Cardiac muscle cell (in vitro differentiated cells and primary cell): Measurements from ENCODE around the gene SPATA2. TPM values are rescaled to one million over a fixed set of nuclear protein-coding genes. Genes with fewer than 3 reads are reported as not detected.
A peak's percentile ranks its signal among the peaks of the same experiment; 100 is the strongest.
"Not testable (repeated sequence)": the region's sequence is repeated elsewhere in the genome, so short reads cannot be mapped to it uniquely, and the experiment has no call there.

Experiments
- DNase-seq, 2 donors: peaks; one replicate each; pipeline versions ENCODE4 v3.0.0 to v3.0.0-alpha.2; 2010 to 2017; ENCODE audit warnings: low read depth in 1 of 2, low spot score in 1 of 2
- H3K27ac ChIP-seq: fragments of 200-600 bp; sonication (generic); 2 replicates; pipeline ENCODE4 v1.5.1; 2016
- H3K27me3 ChIP-seq: fragments of 200-600 bp; sonication (generic); 2 replicates; pipeline ENCODE4 v1.6.0; 2016; ENCODE audit warnings: control low read depth
- H3K36me3 ChIP-seq: fragments of 200-600 bp; sonication (generic); 2 replicates; pipeline ENCODE4 v1.5.1; 2016; ENCODE audit warnings: control low read depth
- H3K4me1 ChIP-seq: fragments of 200-600 bp; sonication (generic); 2 replicates; pipeline ENCODE4 v1.8.1; 2017; ENCODE audit warnings: low read depth, mild to moderate bottlenecking, mixed run types
- H3K4me3 ChIP-seq: fragments of 200-600 bp; sonication (generic); 2 replicates; pipeline ENCODE4 v1.5.1; 2016; ENCODE audit warnings: mild to moderate bottlenecking
- H3K9me3 ChIP-seq: fragments of 200-600 bp; sonication (generic); 2 replicates; pipeline ENCODE4 v1.5.1; 2017; ENCODE audit warnings: low read depth, mild to moderate bottlenecking, control low read depth
- polyA plus RNA-seq: library from polyadenylated mRNA; unstranded; fragments of >200 nt; fragmentation: Nextera tagmentation; extraction: Ambion mirVana; gene quantifications from 2 replicates; pipeline ENCODE4 v1.2.1, GENCODE V29; 2016
- total RNA-seq: library from RNA; depleted of rRNA; stranded (reverse); fragments of >200 nt; gene quantifications from 2 replicates; pipeline ENCODE4 v1.2.3, GENCODE V29; 2016
- TF ChIP-seq, protein P1 (sequence below): IDR thresholded peaks from 2 replicates; pipeline ENCODE4 v1.5.1; 2012; ENCODE audit warnings: low read depth, mild to moderate bottlenecking, low read length

Gene SPATA2
- total RNA-seq (5.8 and 6.0 TPM in 2 replicates), polyA plus RNA-seq (9.4 and 9.5 TPM in 2 replicates)

- TF ChIP-seq, protein P1, sequence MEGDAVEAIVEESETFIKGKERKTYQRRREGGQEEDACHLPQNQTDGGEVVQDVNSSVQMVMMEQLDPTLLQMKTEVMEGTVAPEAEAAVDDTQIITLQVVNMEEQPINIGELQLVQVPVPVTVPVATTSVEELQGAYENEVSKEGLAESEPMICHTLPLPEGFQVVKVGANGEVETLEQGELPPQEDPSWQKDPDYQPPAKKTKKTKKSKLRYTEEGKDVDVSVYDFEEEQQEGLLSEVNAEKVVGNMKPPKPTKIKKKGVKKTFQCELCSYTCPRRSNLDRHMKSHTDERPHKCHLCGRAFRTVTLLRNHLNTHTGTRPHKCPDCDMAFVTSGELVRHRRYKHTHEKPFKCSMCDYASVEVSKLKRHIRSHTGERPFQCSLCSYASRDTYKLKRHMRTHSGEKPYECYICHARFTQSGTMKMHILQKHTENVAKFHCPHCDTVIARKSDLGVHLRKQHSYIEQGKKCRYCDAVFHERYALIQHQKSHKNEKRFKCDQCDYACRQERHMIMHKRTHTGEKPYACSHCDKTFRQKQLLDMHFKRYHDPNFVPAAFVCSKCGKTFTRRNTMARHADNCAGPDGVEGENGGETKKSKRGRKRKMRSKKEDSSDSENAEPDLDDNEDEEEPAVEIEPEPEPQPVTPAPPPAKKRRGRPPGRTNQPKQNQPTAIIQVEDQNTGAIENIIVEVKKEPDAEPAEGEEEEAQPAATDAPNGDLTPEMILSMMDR, result no peak
- peak within 1 kb of the TSS; percentile 97 for H3K4me3 ChIP-seq
- H3K27me3 ChIP-seq, result no peaks in the 10 kb centered on the region
- H3K9me3 ChIP-seq, result no peaks in the 10 kb centered on the region
- DNase-seq, result peak; percentile 97
- H3K4me1 ChIP-seq, result peaks cover 15% of the 10 kb centered on the region
- no peaks in the 10 kb centered on the region for H3K36me3 ChIP-seq
- H3K27ac ChIP-seq, result peak within 1 kb of the TSS; percentile 100
Observed at GRCh38 chr20:49915380-49916145, at the start of gene SPATA2. TSS of gene SPATA2 (minus strand) at chr20:49915529. CDS start at chr20:49908490, 7,039 bp downstream.

GRCh38 chr20:49961413-49961812 lies 46.1 kb upstream of the SPATA2 start:
- TF ChIP-seq, protein P1, result no peak
- Histone ChIP-seq H3K4me1 (no peaks in the 10 kb centered on the region), H3K27me3 (no peaks in the 10 kb centered on the region), H3K4me3 (no peak overlapping the region), H3K27ac (no peak overlapping the region), H3K9me3 (no peaks in the 10 kb centered on the region), H3K36me3 (no peaks in the 10 kb centered on the region)
- no peak for DNase-seq

DNA sequence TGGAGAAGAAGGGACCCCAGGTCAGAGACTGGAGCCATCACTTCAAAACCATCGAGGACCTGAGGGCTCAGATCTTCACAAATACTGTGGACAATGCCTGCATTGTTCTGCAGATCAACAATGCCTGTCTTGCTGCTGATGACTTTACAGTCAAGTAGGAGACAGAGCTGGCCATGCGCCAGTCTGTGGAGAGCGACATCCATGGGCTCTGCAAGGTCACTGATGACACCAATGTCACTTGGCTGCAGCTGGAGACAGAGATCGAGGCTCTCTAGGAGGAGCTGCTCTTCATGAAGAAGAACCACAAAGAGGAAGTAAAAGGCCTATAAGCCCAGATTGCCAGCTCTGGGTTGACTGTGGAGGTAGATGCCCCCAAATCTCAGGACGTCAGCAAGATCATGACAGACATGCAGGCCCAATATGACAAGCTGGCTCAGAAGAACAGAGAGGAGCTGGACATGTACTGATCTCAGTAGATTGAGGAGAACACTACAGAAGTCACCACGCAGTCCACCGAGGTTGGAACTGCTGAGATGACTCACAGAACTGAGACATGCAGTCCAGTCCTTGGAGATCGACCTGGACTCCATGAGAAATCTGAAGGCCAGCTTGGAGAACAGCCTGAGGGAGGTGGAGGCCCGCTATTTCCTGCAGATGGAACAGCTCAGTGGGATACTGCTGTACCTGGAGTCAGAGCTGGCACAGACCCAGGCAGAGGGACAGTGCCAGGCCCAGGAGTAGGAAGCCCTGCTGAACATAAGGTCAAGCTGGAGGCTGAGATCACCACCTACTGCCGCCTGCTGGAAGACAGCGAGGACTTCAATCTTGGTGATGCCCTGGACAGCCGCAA lies 42.0 kb upstream of the SPATA2 start:
- H3K4me3 ChIP-seq, DNase-seq, H3K9me3 ChIP-seq, H3K27ac ChIP-seq, H3K4me1 ChIP-seq, H3K27me3 ChIP-seq: not testable (repeated sequence)
- H3K36me3 ChIP-seq, result peaks cover 28% of the 10 kb centered on the region

- Histone ChIP-seq H3K36me3 (peaks cover 34% of the 10 kb centered on the region), H3K4me1 (no peaks in the 10 kb centered on the region), H3K27me3 (no peaks in the 10 kb centered on the region), H3K27ac (no peak overlapping the region), H3K4me3 (no peak overlapping the region), H3K9me3 (no peaks in the 10 kb centered on the region)
- DNase-seq, result no peak
- TF ChIP-seq, protein P1, result no peak
Observed at GRCh38 chr20:49956689-49957088, 41.4 kb upstream of the SPATA2 start.

- not testable (repeated sequence) for H3K4me3 ChIP-seq, DNase-seq, H3K27me3 ChIP-seq, H3K4me1 ChIP-seq, H3K9me3 ChIP-seq, H3K27ac ChIP-seq
- peaks cover 40% of the 10 kb centered on the region for H3K36me3 ChIP-seq
Observed at GRCh38 chr20:49955830-49956396, 40.6 kb upstream of the SPATA2 start.

GRCh38 chr20:49955167-49955566 lies 39.8 kb upstream of the SPATA2 start:
- no peaks in the 10 kb centered on the region for H3K27me3 ChIP-seq
- no peak for DNase-seq
- no peaks in the 10 kb centered on the region for H3K9me3 ChIP-seq
- peaks cover 45% of the 10 kb centered on the region for H3K36me3 ChIP-seq
- no peaks in the 10 kb centered on the region for H3K4me1 ChIP-seq
- no peak overlapping the region for H3K27ac ChIP-seq
- no peak overlapping the region for H3K4me3 ChIP-seq
- TF ChIP-seq, protein P1, result no peak
